Right cardiac atrium (tissue), 5 donors: ENCODE measurements around the gene SDCCAG8. TPM values are rescaled to one million over a fixed set of nuclear protein-coding genes. Genes with fewer than 3 reads are reported as not detected.
A peak's percentile ranks its signal among the peaks of the same experiment; 100 is the strongest.

Source experiments
- ATAC-seq, 2 donors: fragments of 200-7000 bp; cut with Tn5 transposase; one replicate each; pipeline versions ENCODE4 v1.8.0 to v1.9.1; 2020; ENCODE audit warnings: moderate library complexity in 2 of 2, mild to moderate bottlenecking in 1 of 2
- DNase-seq, 3 donors: peaks; one replicate each; pipeline ENCODE4 v3.0.0-alpha.2; 2020
- H3K27ac ChIP-seq: one replicate; pipeline ENCODE4 v1.5.1; 2013; ENCODE audit warnings: mild to moderate bottlenecking, low read length, control low read depth, moderate library complexity
- H3K27me3 ChIP-seq: one replicate; pipeline ENCODE4 v1.6.1; 2013; ENCODE audit not compliant: control insufficient read depth, insufficient read depth
- H3K4me1 ChIP-seq: one replicate; pipeline ENCODE4 v1.6.1; 2013; ENCODE audit warnings: low read length; ENCODE audit not compliant: control insufficient read depth, insufficient read depth
- H3K4me3 ChIP-seq: one replicate; pipeline ENCODE4 v1.5.1; 2013; ENCODE audit warnings: low read length, control low read depth
- H3K9me3 ChIP-seq: one replicate; pipeline ENCODE4 v1.6.1; 2013; ENCODE audit warnings: low read length; ENCODE audit not compliant: control insufficient read depth
- WGBS: extraction: QIAGEN DNeasy Blood & Tissue Kit; methylation state at CpG from one replicate; pipeline ENCODE4 v1.1.7; 2013; 5-methylcytosine and 5-hydroxymethylcytosine counted together
- intact Hi-C, 4 donors: fragments of 100-400 bp; cut with DNase I; formaldehyde crosslinking; loops; one replicate each; pipeline versions ENCODE4 v1.11.0 to v1.14.0; 2022 to 2023
- polyA plus RNA-seq: library from polyadenylated mRNA; stranded (reverse); fragments of 200-250 nt; gene quantifications from one replicate; pipeline ENCODE4 v1.2.3, GENCODE V29; 2013
- total RNA-seq, 4 donors: library from RNA; stranded (reverse); fragmentation: NEBNext Ultra II Directional; extraction: Animal tissue kit (Norgen Biotek cat#: 25700); gene quantifications; one replicate each; pipeline ENCODE4 v1.2.1, GENCODE V29; 2021
- donor health status: healthy with polysubstance abuse.
- donor health status: DM: no; HTN: yes; CAD: no.
- donor health status: DM: no; HTN: no; CAD: no.
- donor health status: DM: no; HTN: yes; CAD: no; lungs with severe emphysema.
- donor health status: DM: yes; HTN: yes; CAD: no.

The SDCCAG8 gene
- total and polyA plus RNA-seq, 5 donors, result 16.9 to 31.7 (median 26.6) TPM

DNA sequence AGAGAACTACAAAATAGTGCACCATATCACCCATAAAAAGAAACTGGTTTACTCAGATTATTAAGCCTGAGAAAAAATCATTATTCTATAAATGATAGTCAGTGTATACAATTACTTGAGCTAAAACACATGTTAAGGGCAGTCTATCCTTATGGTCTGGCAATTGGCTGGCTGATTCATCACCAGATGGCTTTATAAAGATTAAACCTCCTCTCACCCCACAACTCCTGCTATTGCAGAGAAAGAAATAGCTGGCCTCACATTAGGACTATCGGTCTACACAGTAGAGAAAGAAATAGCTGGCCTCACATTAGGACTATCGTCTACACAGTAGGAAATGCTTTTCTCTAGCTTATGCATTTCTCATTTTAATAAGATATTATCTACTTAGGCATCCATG lies 21.9 kb upstream of the SDCCAG8 start:
- peaks cover 1% of the 10 kb centered on the region for H3K4me1 ChIP-seq
- no peaks in the 10 kb centered on the region for H3K9me3 ChIP-seq

GRCh38 chr1:243234978-243235647 lies 20.7 kb upstream of the SDCCAG8 start:
- ATAC-seq (no peak), DNase-seq (no peak)
- Histone ChIP-seq H3K27ac (no peak overlapping the region), H3K4me3 (no peak overlapping the region), H3K27me3 (no peaks in the 10 kb centered on the region), H3K4me1 (peaks cover 1% of the 10 kb centered on the region), H3K9me3 (no peaks in the 10 kb centered on the region)
- 58% methylated on average over 4 of the region's 4 CpGs for WGBS
- intact Hi-C loops, result no loop called here

More for the DNA sequence above, 21.9 kb upstream of the SDCCAG8 start:
- no peak for DNase-seq
- Histone ChIP-seq H3K4me3 (no peak overlapping the region), H3K27me3 (no peaks in the 10 kb centered on the region), H3K27ac (no peak overlapping the region)
- ATAC-seq, result no peak
- WGBS, result 71% methylated on average over 2 of the region's 2 CpGs
- intact Hi-C loops, result no loop called here

GRCh38 chr1:243236604-243237252 lies 19.1 kb upstream of the SDCCAG8 start:
- no peak overlapping the region for H3K4me3 ChIP-seq
- WGBS, result 37% methylated on average over 4 of the region's 4 CpGs
- no peaks in the 10 kb centered on the region for H3K27me3 ChIP-seq
- peaks cover 1% of the 10 kb centered on the region for H3K4me1 ChIP-seq
- no peak for ATAC-seq
- no peak for DNase-seq
- no peaks in the 10 kb centered on the region for H3K9me3 ChIP-seq
- no peak overlapping the region for H3K27ac ChIP-seq
- intact Hi-C loops, result no loop called here

GRCh38 chr1:243244432-243244841 lies 11.4 kb upstream of the SDCCAG8 start:
- intact Hi-C loops, result no loop called here
- 77% methylated on average over 9 of the region's 9 CpGs for WGBS
- Histone ChIP-seq H3K4me1 (peaks cover 4% of the 10 kb centered on the region), H3K27me3 (no peaks in the 10 kb centered on the region), H3K9me3 (no peaks in the 10 kb centered on the region), H3K4me3 (no peak overlapping the region), H3K27ac (no peak overlapping the region)
- DNase-seq (no peak), ATAC-seq (no peak)

DNA sequence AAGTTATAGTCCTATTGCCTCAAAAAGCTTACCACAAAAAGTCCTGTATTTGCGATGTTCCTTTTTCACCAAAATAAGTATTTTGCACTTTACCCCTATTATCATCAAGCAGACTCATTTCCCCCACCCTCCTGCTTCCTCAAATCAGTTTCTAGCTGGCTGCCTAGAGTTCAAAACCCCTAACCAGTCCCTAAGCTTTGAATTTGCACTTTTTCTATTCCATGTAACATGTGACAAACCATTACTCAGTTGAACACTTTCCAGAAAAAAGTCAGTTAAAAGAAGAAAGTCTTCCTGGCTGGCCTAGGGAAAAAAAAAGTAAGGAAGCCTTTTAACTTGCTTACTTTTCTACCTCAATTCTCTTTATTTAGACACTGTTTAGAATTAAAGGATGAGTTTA lies 8.9 kb upstream of the SDCCAG8 start:
- intact Hi-C loops, result no loop called here
- Histone ChIP-seq H3K4me3 (no peak overlapping the region), H3K4me1 (peaks cover 4% of the 10 kb centered on the region), H3K27ac (peak overlapping the region; percentile 27), H3K27me3 (no peaks in the 10 kb centered on the region), H3K9me3 (no peaks in the 10 kb centered on the region)
- no peak for DNase-seq
- ATAC-seq, result peak in 1 of 2 donors; percentile 49
- 82% methylated on average over 1 of the region's 1 CpG for whole genome bisulfite sequencing

DNA sequence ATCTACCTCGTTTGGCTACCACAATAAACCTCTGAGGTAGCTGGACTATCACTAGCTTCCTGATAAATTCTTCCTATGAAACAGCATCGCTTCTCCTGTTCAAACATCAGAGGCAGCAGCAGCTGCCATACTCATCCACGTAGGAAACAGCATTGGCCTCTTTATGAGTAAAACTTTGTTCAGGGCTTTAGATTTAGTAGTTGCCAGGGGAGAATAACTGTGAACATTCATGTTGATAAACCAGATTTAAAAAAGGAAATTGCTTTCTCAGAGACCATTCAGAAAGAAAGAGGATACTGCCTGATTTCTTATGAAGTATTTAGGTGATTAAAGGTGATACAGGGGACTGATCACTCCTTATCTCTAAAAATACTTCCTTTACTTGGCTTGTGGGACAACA lies 7.9 kb upstream of the SDCCAG8 start:
- Histone ChIP-seq H3K4me1 (peaks cover 4% of the 10 kb centered on the region), H3K9me3 (no peaks in the 10 kb centered on the region), H3K27me3 (no peaks in the 10 kb centered on the region), H3K4me3 (no peak overlapping the region), H3K27ac (no peak overlapping the region)
- 64% methylated on average over 3 of the region's 3 CpGs for WGBS
- no peak for DNase-seq
- intact Hi-C loops, result no loop called here
- ATAC-seq, result no peak

GRCh38 chr1:243249214-243249613 lies 6.6 kb upstream of the SDCCAG8 start:
- Histone ChIP-seq H3K4me3 (no peak overlapping the region), H3K4me1 (peaks cover 4% of the 10 kb centered on the region), H3K9me3 (no peaks in the 10 kb centered on the region), H3K27me3 (no peaks in the 10 kb centered on the region), H3K27ac (no peak overlapping the region)
- WGBS, result 97% methylated on average over 3 of the region's 3 CpGs
- intact Hi-C loops, result no loop called here
- no peak for DNase-seq
- no peak for ATAC-seq

- intact Hi-C loops, result no loop called here
- ATAC-seq, result no peak
- WGBS, result 65% methylated on average over 3 of the region's 3 CpGs
- Histone ChIP-seq H3K9me3 (no peaks in the 10 kb centered on the region), H3K4me3 (no peak overlapping the region), H3K27me3 (no peaks in the 10 kb centered on the region), H3K4me1 (peaks cover 4% of the 10 kb centered on the region), H3K27ac (no peak overlapping the region)
- no peak for DNase-seq
These were observed 5.7 kb upstream of the SDCCAG8 start for GRCh38 chr1:243250102-243250501.

DNA sequence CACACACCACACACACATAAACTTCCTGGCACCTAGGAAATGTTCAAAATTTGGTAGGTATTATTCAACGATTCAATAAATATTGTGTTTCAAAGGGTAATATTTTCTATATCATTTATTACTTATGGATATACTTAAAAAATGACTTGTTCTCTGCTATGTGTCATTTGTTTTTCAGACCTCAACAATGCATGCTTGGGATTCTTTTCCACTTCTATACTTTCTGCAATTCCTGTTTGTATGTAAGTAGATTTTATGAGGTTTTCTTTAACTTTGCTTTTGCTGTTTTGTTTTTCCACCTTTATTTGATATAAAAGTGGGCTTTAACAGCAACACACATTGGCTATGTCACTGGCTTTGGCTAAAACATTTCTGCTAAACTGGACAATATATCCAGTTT lies 4.3 kb upstream of the SDCCAG8 start:
- Histone ChIP-seq H3K27ac (no peak overlapping the region), H3K4me3 (no peak overlapping the region), H3K9me3 (no peaks in the 10 kb centered on the region), H3K27me3 (no peaks in the 10 kb centered on the region), H3K4me1 (peaks cover 4% of the 10 kb centered on the region)
- WGBS, result 73% methylated on average over 1 of the region's 1 CpG
- no peak for ATAC-seq
- DNase-seq, result no peak
- intact Hi-C loops, result no loop called here

DNA sequence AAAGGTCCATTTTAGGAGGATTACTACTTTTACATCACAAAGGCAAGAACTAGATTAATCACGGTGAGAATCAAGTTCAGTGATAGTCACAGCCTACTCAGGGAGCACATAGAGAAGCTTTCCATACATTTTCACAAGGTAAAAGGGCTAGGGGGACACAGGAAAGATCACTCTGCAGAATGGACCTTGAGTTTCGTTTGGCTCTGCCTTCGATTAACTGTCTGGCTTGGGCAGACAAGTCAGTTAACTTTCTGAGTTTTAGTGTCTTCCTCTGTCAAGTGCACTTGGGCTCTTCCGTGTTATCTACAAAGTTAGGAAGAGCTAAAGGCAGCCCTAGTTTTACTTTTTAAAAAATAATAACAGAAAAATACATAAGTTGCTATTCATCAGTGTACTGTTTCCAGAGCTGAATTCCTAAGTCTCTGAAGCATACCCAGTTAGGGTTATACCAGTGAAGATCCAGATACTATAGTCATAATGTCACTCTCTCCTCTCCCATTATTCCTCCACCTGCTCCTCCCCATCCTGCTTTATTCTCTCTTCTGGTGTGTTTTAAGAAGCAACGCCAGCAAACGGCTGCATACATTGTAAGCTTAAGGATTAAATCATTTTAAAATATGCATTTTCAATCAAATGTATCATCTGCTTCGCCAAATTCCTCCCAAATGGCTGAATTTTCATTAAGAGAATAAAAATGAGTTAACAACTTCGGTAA lies 2.5 kb upstream of the SDCCAG8 start:
- 2% methylated on average over 8 of the region's 8 CpGs for WGBS
- no peaks in the 10 kb centered on the region for H3K27me3 ChIP-seq
- H3K4me3 ChIP-seq, result peak overlapping the region; percentile 88
- peaks cover under 1% of the 10 kb centered on the region for H3K4me1 ChIP-seq
- DNase-seq, result no peak
- H3K27ac ChIP-seq, result peak overlapping the region; percentile 83
- no peak for ATAC-seq
- intact Hi-C loops, result no loop called here
- no peaks in the 10 kb centered on the region for H3K9me3 ChIP-seq

- intact Hi-C loops, result no loop called here
- Histone ChIP-seq H3K9me3 (no peaks in the 10 kb centered on the region), H3K4me1 (no peaks in the 10 kb centered on the region), H3K27me3 (no peaks in the 10 kb centered on the region), H3K4me3 (peak overlapping the region; percentile 88), H3K27ac (peak overlapping the region; percentile 91)
- 2% methylated on average over 4 of the region's 4 CpGs for WGBS
- DNase-seq, result no peak
- no peak for ATAC-seq
These were observed 2.0 kb upstream of the SDCCAG8 start for GRCh38 chr1:243253926-243254232.
